NCI-H345 (cell line): ENCODE measurements around the gene UBE2L6.

ENCODE experiments used
- DNase-seq: peaks from one replicate; lab custom pipeline; 2025; lab: John Stamatoyannopoulos, UW

UBE2L6 gene

GRCh38 chr11:57530215-57530595 is 37.3 kb downstream of the UBE2L6 start:
- DNase-seq, result no peak

GRCh38 chr11:57529012-57529411 is 38.5 kb downstream of the UBE2L6 start:
- DNase-seq, result no peak

- DNase-seq, result peak; percentile 35
These were observed 40.3 kb downstream of the UBE2L6 start for GRCh38 chr11:57527056-57527631.

- no peak for DNase-seq
These were observed 44.1 kb downstream of the UBE2L6 start for GRCh38 chr11:57523419-57523818.

GRCh38 chr11:57521116-57521515 is 46.4 kb downstream of the UBE2L6 start:
- DNase-seq, result no peak

- DNase-seq, result no peak
These were observed 51.4 kb downstream of the UBE2L6 start for GRCh38 chr11:57516061-57516443.

- DNase-seq, result no peak
These were observed 52.0 kb downstream of the UBE2L6 start, which contains the start of gene SLC43A1 for GRCh38 chr11:57515332-57516060. TSS of gene SLC43A1 (minus strand) at chr11:57515702. CDS start at chr11:57514111, 1,591 bp downstream.

GRCh38 chr11:57514538-57515331 is 52.7 kb downstream of the UBE2L6 start:
- DNase-seq, result peak; percentile 7

GRCh38 chr11:57513911-57514537 is 53.4 kb downstream of the UBE2L6 start:
- DNase-seq, result peak; percentile 33

- DNase-seq, result no peak
These were observed 54.0 kb downstream of the UBE2L6 start for GRCh38 chr11:57513452-57513795.

- no peak for DNase-seq
These were observed 54.6 kb downstream of the UBE2L6 start for GRCh38 chr11:57512646-57513451.

- no peak for DNase-seq
These were observed 55.6 kb downstream of the UBE2L6 start for GRCh38 chr11:57511741-57512430.

GRCh38 chr11:57508341-57509170 is 58.9 kb downstream of the UBE2L6 start:
- DNase-seq, result no peak

GRCh38 chr11:57506522-57506921 is 61.0 kb downstream of the UBE2L6 start:
- DNase-seq, result no peak

GRCh38 chr11:57504511-57504910 is 63.0 kb downstream of the UBE2L6 start:
- no peak for DNase-seq

GRCh38 chr11:57502870-57503269 is 64.6 kb downstream of the UBE2L6 start:
- no peak for DNase-seq

GRCh38 chr11:57502376-57502775 is 65.1 kb downstream of the UBE2L6 start:
- DNase-seq, result no peak

- DNase-seq, result no peak
These were observed 65.5 kb downstream of the UBE2L6 start for GRCh38 chr11:57501953-57502352.
